ENCODE results near the gene ZNF304.

DNA sequence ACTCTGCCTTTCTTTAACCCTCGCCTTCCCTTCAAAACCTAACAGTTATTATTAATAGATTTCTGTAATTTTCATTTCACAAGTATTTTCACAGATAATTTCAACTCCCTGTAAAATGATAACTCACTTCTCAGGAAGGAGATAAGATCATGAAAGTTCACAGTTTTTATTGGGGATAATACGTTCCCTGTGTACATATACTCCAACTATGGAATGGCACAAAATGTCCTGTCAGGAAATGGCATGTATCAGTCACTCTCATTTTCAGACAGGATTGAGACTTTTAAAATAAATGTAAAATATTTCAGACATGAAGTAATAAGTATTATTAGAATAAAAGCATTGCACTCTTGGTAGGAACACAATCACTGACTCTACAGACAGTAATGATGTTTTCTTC is 11.3 kb downstream of the ZNF304 start:
- TF ChIP-seq EZH2 (IDR thresholded peaks at IDR 0.05; ENCODE audit: low read depth) (no peak), CTCF (conservative IDR thresholded peaks at IDR 0.05) (no peak)
